ENCODE results near the gene C1orf53. TPM values are rescaled to one million over a fixed set of nuclear protein-coding genes. Genes with fewer than 3 reads are reported as not detected.

C1orf53 gene
- total and polyA plus RNA-seq, 9 of the 15 experiments (the other 6 are each of a cell fraction or from before 2014, with no cell fraction given): 0.31 to 3.2 (median 2.3) TPM

DNA sequence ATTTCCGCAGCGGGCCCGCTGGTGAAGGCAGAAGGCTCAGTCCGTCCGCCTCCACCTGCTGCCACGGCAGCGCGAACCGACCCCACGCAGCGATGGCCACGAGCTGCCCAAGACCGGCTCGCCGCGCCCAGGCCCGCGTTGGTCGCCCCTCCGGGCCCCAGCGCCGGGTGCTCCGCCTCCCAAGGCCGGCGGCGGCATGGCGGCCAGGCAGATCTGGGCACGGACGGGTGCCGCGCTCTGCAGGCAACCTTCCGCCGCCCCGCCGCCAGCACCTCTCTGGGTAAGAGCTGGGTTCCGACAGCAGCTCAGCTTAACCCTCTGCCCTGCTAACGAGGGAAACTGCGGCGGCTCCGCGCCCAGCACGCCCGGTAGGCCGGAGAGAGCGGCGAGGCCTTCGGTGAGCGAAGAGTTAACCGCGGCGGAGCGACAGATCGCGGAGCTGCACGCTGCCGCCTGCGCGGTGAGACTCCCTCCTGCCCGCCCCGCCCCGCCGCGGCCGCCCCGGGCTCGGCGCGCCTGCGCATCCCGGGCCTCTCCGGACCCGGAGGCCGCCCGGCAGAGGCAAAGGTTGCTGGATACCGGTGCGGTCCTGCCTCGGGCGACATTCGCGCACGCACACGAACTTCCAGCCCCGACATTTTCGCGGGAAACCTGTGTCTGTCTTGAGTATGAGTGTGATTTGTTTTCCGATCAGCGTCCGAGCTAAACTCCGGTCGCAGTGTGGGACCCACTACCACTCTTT, at the start of gene C1orf53 (continued):
- TF ChIP-seq KDM5B (IDR thresholded peaks at IDR 0.05; ENCODE audit: insufficient replicate concordance, low read depth, low read length): peak; percentile 85
- 0 out of 2 replicates have a peak, but pooled peaks have one; percentile 43 for TF ChIP-seq ZNF695 (CRISPR knock-in tag; IDR thresholded peaks at IDR 0.05)
- no peak for TF ChIP-seq CBX5 (IDR thresholded peaks at IDR 0.05; ENCODE audit: borderline replicate concordance, low read depth)
- no peak for TF ChIP-seq KHSRP (IDR thresholded peaks at IDR 0.05)
- TF ChIP-seq HIVEP1 (CRISPR knock-in tag; IDR thresholded peaks at IDR 0.05): 0 out of 2 replicates have a peak, but pooled peaks have one; percentile 56
- TF ChIP-seq, protein P1, sequence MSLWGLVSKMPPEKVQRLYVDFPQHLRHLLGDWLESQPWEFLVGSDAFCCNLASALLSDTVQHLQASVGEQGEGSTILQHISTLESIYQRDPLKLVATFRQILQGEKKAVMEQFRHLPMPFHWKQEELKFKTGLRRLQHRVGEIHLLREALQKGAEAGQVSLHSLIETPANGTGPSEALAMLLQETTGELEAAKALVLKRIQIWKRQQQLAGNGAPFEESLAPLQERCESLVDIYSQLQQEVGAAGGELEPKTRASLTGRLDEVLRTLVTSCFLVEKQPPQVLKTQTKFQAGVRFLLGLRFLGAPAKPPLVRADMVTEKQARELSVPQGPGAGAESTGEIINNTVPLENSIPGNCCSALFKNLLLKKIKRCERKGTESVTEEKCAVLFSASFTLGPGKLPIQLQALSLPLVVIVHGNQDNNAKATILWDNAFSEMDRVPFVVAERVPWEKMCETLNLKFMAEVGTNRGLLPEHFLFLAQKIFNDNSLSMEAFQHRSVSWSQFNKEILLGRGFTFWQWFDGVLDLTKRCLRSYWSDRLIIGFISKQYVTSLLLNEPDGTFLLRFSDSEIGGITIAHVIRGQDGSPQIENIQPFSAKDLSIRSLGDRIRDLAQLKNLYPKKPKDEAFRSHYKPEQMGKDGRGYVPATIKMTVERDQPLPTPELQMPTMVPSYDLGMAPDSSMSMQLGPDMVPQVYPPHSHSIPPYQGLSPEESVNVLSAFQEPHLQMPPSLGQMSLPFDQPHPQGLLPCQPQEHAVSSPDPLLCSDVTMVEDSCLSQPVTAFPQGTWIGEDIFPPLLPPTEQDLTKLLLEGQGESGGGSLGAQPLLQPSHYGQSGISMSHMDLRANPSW (CRISPR knock-in tag; IDR thresholded peaks at IDR 0.05): peak; percentile 82
- TF ChIP-seq HSF4 (CRISPR knock-in tag; IDR thresholded peaks at IDR 0.05; ENCODE audit: borderline replicate concordance): 0 out of 2 replicates have a peak, but pooled peaks have one; percentile 21
- TF ChIP-seq FOXJ3 (CRISPR knock-in tag; IDR thresholded peaks at IDR 0.05): no peak
- peak; percentile 93 for TF ChIP-seq ZNF224 (CRISPR knock-in tag; IDR thresholded peaks at IDR 0.05)
- TF ChIP-seq NR1H2 (CRISPR knock-in tag; IDR thresholded peaks at IDR 0.05): peak; percentile 99
- TF ChIP-seq RBBP5 (IDR thresholded peaks at IDR 0.05; ENCODE audit: borderline replicate concordance, insufficient read depth, low read length, poor library complexity, severe bottlenecking): peak; percentile 90
- TF ChIP-seq ZEB2 (IDR thresholded peaks at IDR 0.05): no peak
- TF ChIP-seq, protein P2, sequence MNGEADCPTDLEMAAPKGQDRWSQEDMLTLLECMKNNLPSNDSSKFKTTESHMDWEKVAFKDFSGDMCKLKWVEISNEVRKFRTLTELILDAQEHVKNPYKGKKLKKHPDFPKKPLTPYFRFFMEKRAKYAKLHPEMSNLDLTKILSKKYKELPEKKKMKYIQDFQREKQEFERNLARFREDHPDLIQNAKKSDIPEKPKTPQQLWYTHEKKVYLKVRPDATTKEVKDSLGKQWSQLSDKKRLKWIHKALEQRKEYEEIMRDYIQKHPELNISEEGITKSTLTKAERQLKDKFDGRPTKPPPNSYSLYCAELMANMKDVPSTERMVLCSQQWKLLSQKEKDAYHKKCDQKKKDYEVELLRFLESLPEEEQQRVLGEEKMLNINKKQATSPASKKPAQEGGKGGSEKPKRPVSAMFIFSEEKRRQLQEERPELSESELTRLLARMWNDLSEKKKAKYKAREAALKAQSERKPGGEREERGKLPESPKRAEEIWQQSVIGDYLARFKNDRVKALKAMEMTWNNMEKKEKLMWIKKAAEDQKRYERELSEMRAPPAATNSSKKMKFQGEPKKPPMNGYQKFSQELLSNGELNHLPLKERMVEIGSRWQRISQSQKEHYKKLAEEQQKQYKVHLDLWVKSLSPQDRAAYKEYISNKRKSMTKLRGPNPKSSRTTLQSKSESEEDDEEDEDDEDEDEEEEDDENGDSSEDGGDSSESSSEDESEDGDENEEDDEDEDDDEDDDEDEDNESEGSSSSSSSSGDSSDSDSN (IDR thresholded peaks at IDR 0.05; ENCODE audit: borderline replicate concordance in 1 of 2, low read depth in 2 of 2, low read length in 2 of 2): 0 out of 4 replicates have a peak, but pooled peaks of 1 of the 2 experiments have one; percentile 74
- TF ChIP-seq, protein P3, sequence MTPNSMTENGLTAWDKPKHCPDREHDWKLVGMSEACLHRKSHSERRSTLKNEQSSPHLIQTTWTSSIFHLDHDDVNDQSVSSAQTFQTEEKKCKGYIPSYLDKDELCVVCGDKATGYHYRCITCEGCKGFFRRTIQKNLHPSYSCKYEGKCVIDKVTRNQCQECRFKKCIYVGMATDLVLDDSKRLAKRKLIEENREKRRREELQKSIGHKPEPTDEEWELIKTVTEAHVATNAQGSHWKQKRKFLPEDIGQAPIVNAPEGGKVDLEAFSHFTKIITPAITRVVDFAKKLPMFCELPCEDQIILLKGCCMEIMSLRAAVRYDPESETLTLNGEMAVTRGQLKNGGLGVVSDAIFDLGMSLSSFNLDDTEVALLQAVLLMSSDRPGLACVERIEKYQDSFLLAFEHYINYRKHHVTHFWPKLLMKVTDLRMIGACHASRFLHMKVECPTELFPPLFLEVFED (CRISPR knock-in tag; conservative IDR thresholded peaks at IDR 0.05): 0 out of 2 replicates have a peak, but pooled peaks have one; percentile 36
- peak; percentile 99 for TF ChIP-seq ZFX (CRISPR knock-in tag; IDR thresholded peaks at IDR 0.05)
- TF ChIP-seq ZNF77 (CRISPR knock-in tag; IDR thresholded peaks at IDR 0.05): no peak
- no peak for TF ChIP-seq EHMT2 (IDR thresholded peaks at IDR 0.05)
- TF ChIP-seq DIDO1 (tag; IDR thresholded peaks at IDR 0.05; ENCODE audit: low read depth): peak; percentile 10; the same call in 1 of the 2 replicates
- TF ChIP-seq HOXB6 (CRISPR knock-in tag; IDR thresholded peaks at IDR 0.05; ENCODE audit: borderline replicate concordance): no peak
- TF ChIP-seq, protein P4, sequence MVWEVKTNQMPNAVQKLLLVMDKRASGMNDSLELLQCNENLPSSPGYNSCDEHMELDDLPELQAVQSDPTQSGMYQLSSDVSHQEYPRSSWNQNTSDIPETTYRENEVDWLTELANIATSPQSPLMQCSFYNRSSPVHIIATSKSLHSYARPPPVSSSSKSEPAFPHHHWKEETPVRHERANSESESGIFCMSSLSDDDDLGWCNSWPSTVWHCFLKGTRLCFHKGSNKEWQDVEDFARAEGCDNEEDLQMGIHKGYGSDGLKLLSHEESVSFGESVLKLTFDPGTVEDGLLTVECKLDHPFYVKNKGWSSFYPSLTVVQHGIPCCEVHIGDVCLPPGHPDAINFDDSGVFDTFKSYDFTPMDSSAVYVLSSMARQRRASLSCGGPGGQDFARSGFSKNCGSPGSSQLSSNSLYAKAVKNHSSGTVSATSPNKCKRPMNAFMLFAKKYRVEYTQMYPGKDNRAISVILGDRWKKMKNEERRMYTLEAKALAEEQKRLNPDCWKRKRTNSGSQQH (CRISPR knock-in tag; IDR thresholded peaks at IDR 0.05): peak; percentile 37; the same call in 1 of the 2 replicates
- peak; percentile 37; the same call in 1 of the 2 replicates for TF ChIP-seq CREM (IDR thresholded peaks at IDR 0.05; ENCODE audit: low read depth)
